HG03280 (cell line): ENCODE results near the gene HMX2.

Experiments used
- ATAC-seq: cut with Tn5 transposase; IDR thresholded peaks from one replicate; pipeline ENCODE4 v1.9.1; 2021; ENCODE audit warnings: mild to moderate bottlenecking, moderate library complexity; ENCODE audit not compliant: unreplicated experiment

The HMX2 gene

DNA sequence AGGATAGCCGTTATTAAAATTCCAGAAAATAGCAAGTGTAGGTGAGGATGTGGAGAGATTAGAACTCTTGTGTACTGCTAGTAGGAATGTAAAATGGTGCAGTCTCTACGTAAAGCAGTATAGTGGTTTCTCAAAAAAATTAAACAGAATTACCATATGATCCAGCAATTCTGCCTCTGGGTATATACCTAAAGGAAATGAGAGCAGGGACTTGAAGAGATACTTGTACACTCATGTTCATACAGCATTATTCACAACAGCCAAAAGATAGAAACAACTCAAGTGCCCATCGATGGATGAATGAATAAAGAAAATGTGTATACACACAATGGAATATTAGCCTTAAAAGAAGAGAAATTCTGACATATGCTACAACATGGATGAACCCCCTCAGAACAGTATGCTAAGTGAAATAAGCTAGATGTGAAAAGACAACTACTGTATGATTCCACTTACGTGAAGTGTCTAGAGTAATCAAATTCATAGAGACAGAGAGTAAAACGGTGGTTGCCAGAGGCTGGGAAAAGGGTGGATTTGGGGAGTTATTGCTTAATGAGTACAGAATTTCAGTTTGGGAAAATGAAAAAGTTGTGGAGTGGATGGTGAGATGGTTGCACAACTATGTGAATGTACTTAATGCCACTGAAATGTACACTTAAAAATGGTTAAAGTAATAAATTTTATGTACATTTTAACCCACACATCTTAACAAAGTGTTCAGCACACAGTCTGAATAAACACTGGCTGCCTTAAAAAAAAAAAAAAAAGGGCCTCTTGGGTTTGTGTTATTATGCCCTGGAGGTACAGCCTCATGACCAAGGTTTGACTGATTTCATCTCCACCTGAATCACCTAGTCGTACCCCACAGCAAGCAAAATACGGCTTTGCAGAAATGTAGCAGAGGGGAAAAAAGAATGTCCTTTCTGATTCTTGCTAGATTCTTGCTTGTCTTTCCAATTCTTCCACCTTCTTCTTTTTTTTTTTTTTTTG, 32.5 kb downstream of the HMX2 start:
- no peak for ATAC-seq

DNA sequence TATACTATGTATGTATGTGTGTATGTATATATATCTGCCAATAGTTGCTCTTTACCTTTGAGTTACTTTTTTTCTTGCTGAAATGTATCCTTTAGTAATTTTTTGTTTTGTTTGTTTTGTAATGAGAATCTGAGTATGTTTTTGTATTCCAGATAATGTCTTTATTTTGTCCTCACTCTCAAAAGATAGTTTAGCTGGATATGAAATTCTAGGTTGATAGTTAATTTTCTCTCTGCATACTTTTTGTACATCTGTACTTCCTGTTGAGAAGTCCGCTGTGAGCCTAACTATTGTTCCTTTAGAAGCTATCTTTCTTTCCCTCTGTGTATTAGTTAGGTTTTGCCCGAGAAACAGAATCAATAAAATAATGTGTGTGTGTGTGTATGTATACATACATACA, 35.8 kb downstream of the HMX2 start:
- ATAC-seq = no peak

DNA sequence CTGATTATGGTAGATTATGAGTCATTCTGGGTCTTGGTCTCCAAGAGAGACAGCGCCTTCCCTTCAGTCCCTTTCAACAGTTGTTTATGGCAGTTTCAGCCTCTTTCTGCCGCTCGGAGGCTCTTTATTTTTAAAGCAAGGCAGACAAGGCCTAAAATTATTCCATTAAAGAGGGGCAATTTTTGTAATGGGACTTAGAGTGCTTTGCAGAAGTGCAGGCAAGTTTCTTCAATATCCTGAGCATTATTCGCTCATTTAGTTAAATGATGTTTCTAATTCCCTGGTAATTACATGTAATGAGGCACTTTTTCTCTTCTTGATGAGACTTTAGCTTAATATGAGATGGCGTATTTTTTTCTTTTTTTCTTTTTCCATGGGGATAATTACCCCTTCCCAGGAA, 39.8 kb downstream of the HMX2 start:
- no peak for ATAC-seq

DNA sequence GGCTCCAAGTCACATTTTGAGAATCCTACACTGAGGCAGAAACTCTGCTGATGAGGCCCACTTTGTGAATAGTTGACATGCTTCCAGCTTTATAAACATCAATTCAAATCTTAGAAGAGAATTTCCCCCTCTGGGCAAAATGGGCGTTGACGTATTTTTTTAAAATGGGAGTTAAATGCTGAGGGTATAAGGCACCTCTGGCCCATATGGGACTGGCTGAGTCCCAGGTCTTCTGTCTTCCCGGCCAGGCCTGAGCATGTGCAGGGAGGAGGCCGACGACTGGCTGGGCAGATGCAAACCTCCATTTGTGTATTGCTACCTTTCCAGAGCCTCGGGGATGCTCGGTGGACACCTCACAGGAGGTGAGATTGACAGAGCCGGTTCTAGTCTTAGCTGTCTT, 44.0 kb downstream of the HMX2 start:
- no peak for ATAC-seq

DNA sequence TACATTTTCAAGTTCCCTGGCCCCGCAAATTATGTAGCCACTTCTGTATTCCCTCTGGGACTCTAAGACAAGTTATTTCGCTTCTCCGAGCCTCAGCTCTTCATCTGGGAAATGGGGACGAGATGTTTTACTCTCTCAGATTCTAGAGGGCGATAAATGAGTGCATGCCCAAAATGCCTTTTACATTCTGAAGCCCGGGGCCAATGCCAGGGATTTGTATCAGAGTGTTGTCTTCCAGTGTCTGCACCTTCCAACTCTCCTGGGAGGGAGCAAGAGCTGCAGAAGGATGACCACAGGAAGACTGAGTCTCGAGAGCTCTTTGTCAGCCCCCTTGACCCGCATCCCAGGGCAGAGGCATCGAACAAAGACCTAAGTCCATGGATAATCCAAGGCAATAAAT, 46.1 kb downstream of the HMX2 start:
- ATAC-seq = no peak
